Esophagus muscularis mucosa (tissue), 4 donors: ENCODE measurements around the gene SOX10.

Source experiments
- CTCF ChIP-seq, 3 experiments: fragments of 200-600 bp in 2 of 3; fragments of 450-650 bp in 1 of 3; sonication (generic) in 2 of 3; IDR thresholded peaks; one replicate each; pipeline ENCODE4 v1.5.1; 2017 to 2019; ENCODE audit warnings: antibody characterized with exemption in 3 of 3, mild to moderate bottlenecking in 2 of 3, moderate library complexity in 1 of 3
- EP300 ChIP-seq: sonication (generic); formaldehyde crosslinking; IDR thresholded peaks from one replicate; pipeline ENCODE4 v1.6.1; 2017; ENCODE audit warnings: antibody characterized with exemption
- POLR2A ChIP-seq: fragments of 450-650 bp; IDR thresholded peaks from one replicate; pipeline ENCODE4 v1.6.1; 2017; ENCODE audit warnings: antibody characterized with exemption, moderate library complexity, mild to moderate bottlenecking, low read depth
- POLR2AphosphoS5 ChIP-seq, 2 donors: sonication (generic); formaldehyde crosslinking; IDR thresholded peaks; one replicate each; pipeline ENCODE4 v1.6.1; 2017; ENCODE audit warnings: antibody characterized with exemption in 2 of 2

- TF ChIP-seq CTCF (IDR thresholded peaks at IDR 0.05): no peak
- no peak for TF ChIP-seq POLR2A
- TF ChIP-seq POLR2AphosphoS5 (IDR thresholded peaks at IDR 0.05): no peak
- no peak for TF ChIP-seq EP300
Observed at GRCh38 chr22:38027487-38027886, 43.1 kb upstream of the SOX10 start.
